ENCODE measurements around the gene GPR107. TPM values are rescaled to one million over a fixed set of nuclear protein-coding genes. Genes with fewer than 3 reads are reported as not detected.

Gene GPR107
- total RNA-seq, 4 donors from 2014 or later, result 19.3 to 36.1 (median 28.9) TPM

- H3K4me3 ChIP-seq, result no peak overlapping the region
- H3K9me3 ChIP-seq, result no peaks in the 10 kb centered on the region
- peak overlapping the region in 2 of 4 donors; percentile 42 to 58 for H3K27ac ChIP-seq
- no peak for DNase-seq (ENCODE audit: low spot score in 2 of 2)
- H3K36me3 ChIP-seq, result peaks cover 6 to 26% (median 13%) of the 10 kb centered on the region in 3 donors
- H3K4me1 ChIP-seq, result peaks cover 0 to 40% (median 4%) of the 10 kb centered on the region in 4 donors
- TF ChIP-seq POLR2A (IDR thresholded peaks at IDR 0.05) (no peak), CTCF (IDR thresholded peaks at IDR 0.05) (no peak), EP300 (IDR thresholded peaks at IDR 0.05) (no peak)
- no peaks in the 10 kb centered on the region for H3K27me3 ChIP-seq
- 19 to 25% methylated on average over 2 of the region's 2 CpGs for WGBS, 2 donors
Observed at GRCh38 chr9:130073373-130073772, 19.7 kb downstream of the GPR107 start.

GRCh38 chr9:130078547-130078946 lies 24.8 kb downstream of the GPR107 start:
- no peak overlapping the region for H3K27ac ChIP-seq
- H3K9me3 ChIP-seq, result no peaks in the 10 kb centered on the region
- 90 to 95% methylated on average over 3 of the region's 3 CpGs for WGBS, 2 donors
- H3K4me1 ChIP-seq, result peaks cover 0 to 15% (median 0%) of the 10 kb centered on the region in 4 donors
- no peak for TF ChIP-seq POLR2A (IDR thresholded peaks at IDR 0.05)
- no peak for TF ChIP-seq CTCF (IDR thresholded peaks at IDR 0.05)
- TF ChIP-seq EP300 (IDR thresholded peaks at IDR 0.05), result no peak
- H3K27me3 ChIP-seq, result no peaks in the 10 kb centered on the region
- H3K36me3 ChIP-seq, result peaks cover 6 to 71% (median 13%) of the 10 kb centered on the region in 3 donors
- no peak overlapping the region for H3K4me3 ChIP-seq
- no peak for DNase-seq (ENCODE audit: low spot score in 2 of 2)

- Histone ChIP-seq H3K9me3 (no peaks in the 10 kb centered on the region), H3K4me3 (no peak overlapping the region), H3K36me3 (peaks cover 0 to 86% (median 0%) of the 10 kb centered on the region in 3 donors), H3K27me3 (no peaks in the 10 kb centered on the region), H3K4me1 (peaks cover 0 to 14% (median 0%) of the 10 kb centered on the region in 4 donors), H3K27ac (no peak overlapping the region)
- 90 to 94% methylated on average over 7 of the region's 7 CpGs for WGBS, 2 donors
- TF ChIP-seq EP300 (IDR thresholded peaks at IDR 0.05), result no peak
- TF ChIP-seq POLR2A (IDR thresholded peaks at IDR 0.05), result no peak
- no peak for TF ChIP-seq CTCF (IDR thresholded peaks at IDR 0.05)
- DNase-seq (ENCODE audit: low spot score in 2 of 2), result no peak
Observed at GRCh38 chr9:130084337-130084736, 30.6 kb downstream of the GPR107 start.

- H3K4me3 ChIP-seq, result no peak overlapping the region
- H3K27me3 ChIP-seq, result no peaks in the 10 kb centered on the region
- no peak for DNase-seq (ENCODE audit: low spot score in 2 of 2)
- WGBS, 2 donors, result 54 to 62% methylated on average over 6 of the region's 6 CpGs
- peak overlapping the region; percentile 21 to 78 (median 44) for H3K27ac ChIP-seq
- peaks cover 0 to 78% (median under 1%) of the 10 kb centered on the region in 3 donors for H3K36me3 ChIP-seq
- H3K9me3 ChIP-seq, result no peaks in the 10 kb centered on the region
- H3K4me1 ChIP-seq, result peaks cover 0 to 14% (median 0%) of the 10 kb centered on the region in 4 donors
- peak in 1 of 2 donors; percentile 75 for TF ChIP-seq EP300 (IDR thresholded peaks at IDR 0.05)
- TF ChIP-seq CTCF (IDR thresholded peaks at IDR 0.05), result peak in 1 of 5 experiments; percentile 12
- no peak for TF ChIP-seq POLR2A (IDR thresholded peaks at IDR 0.05)
Observed at GRCh38 chr9:130088051-130088450, 34.3 kb downstream of the GPR107 start.

DNA sequence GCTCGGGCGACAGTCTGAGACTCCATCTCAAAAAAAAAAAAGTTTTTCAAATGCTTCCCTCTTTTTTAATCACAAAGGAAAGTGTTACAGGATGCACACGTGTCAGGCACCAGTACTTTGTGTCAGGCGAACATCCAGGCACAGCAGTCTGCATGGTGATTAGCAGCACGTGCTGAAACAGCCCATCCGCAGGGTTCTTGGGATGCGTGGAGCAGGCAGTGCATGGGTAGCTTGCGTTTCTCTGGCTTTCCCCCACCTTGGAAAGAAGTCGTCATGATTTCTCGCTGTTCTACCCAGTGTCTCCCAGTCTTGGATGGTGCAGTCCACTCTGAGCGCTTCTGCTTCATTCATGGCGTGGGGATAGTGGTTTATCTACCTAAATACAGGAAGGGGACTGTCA lies 35.4 kb downstream of the GPR107 start:
- Histone ChIP-seq H3K36me3 (peaks cover 0 to 79% (median 8%) of the 10 kb centered on the region in 3 donors), H3K9me3 (no peaks in the 10 kb centered on the region), H3K4me1 (peaks cover 0 to 14% (median 0%) of the 10 kb centered on the region in 4 donors), H3K4me3 (no peak overlapping the region), H3K27ac (peak overlapping the region in 2 of 4 donors; percentile 66 to 78), H3K27me3 (no peaks in the 10 kb centered on the region)
- DNase-seq (ENCODE audit: low spot score in 2 of 2), result no peak
- TF ChIP-seq CTCF (IDR thresholded peaks at IDR 0.05), result no peak
- no peak for TF ChIP-seq POLR2A (IDR thresholded peaks at IDR 0.05)
- no peak for TF ChIP-seq EP300 (IDR thresholded peaks at IDR 0.05)
- WGBS, 2 donors, result 92 to 94% methylated on average over 12 of the region's 12 CpGs
